COR-L47 (cell line): ENCODE results near the gene SGSM2.
"Not testable (repeated sequence)": the region's sequence is repeated elsewhere in the genome, so short reads cannot be mapped to it uniquely, and the experiment has no call there.

Experiments
- DNase-seq: peaks from one replicate; lab custom pipeline; 2025; lab: John Stamatoyannopoulos, UW

Gene SGSM2, protein sequence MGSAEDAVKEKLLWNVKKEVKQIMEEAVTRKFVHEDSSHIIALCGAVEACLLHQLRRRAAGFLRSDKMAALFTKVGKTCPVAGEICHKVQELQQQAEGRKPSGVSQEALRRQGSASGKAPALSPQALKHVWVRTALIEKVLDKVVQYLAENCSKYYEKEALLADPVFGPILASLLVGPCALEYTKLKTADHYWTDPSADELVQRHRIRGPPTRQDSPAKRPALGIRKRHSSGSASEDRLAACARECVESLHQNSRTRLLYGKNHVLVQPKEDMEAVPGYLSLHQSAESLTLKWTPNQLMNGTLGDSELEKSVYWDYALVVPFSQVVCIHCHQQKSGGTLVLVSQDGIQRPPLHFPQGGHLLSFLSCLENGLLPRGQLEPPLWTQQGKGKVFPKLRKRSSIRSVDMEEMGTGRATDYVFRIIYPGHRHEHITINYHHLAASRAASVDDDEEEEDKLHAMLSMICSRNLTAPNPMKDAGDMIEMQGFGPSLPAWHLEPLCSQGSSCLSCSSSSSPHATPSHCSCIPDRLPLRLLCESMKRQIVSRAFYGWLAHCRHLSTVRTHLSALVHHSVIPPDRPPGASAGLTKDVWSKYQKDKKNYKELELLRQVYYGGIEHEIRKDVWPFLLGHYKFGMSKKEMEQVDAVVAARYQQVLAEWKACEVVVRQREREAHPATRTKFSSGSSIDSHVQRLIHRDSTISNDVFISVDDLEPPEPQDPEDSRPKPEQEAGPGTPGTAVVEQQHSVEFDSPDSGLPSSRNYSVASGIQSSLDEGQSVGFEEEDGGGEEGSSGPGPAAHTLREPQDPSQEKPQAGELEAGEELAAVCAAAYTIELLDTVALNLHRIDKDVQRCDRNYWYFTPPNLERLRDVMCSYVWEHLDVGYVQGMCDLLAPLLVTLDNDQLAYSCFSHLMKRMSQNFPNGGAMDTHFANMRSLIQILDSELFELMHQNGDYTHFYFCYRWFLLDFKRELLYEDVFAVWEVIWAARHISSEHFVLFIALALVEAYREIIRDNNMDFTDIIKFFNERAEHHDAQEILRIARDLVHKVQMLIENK

DNA sequence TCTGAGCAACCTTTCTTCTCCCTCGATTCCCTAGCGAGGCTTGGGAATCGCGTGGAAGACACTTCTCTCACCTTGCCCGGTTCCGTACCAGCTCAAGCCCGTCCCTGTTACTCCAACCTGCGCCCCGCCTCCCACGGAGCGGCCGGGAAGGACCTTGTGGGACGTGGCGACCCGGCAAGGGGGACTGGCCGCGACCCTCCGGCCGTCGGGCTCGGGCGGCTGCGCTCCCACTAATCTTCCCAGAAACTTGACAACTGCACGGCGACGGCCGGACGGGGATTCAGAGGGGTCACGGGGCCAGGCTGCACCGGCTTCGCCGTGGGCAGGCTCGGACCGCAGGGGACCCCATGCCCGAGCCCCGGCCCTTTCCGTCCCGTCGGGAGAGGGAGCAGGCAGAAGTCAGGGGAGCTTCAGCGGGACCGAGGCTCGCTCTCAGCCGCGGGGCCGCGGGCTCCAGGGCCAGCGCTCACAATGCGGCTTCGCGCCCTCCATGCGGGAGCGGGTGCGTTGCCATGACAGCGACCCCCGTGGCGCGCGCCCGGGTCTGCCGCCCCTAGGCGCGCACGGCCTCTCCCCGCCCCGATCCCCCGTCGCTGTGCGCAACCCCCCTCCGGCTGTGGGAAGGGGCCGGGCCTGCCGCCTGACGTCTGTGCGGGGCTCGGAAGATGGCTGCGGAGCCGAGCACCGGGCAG lies at the start of gene SGSM2:
Gene SGSM2, plus strand, starts transcription at position 650 of the 692 bp plus-strand sequence. CDS start 188 bp downstream, outside the sequence.
- peak; percentile 56 for DNase-seq

DNA sequence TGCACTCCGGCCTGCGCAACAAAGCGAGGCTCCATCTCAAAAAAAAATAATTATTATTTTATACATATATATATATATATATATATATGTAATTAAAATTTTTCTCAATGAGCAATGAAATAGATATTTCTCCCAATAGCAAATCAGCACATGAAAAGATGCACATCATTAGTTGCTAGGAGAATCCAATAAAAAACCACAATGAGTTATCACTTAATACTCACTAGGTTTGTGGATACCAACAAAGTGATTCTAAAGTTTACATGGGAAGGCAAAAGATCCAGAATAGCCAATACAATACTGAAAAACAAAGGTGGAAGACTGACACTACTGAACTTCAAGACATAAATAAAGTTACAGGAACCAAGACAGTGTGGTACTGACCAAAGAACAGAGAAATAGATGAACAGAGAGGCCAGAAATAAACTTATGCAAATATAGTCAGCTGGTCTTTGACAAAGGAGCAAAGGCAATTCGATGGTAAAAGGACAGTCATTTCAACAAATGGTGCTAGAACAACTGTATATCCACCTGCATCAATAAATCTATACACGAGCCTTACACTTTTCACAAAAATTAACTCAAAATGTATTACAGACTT lies 47.3 kb upstream of the SGSM2 start:
- DNase-seq: no peak

DNA sequence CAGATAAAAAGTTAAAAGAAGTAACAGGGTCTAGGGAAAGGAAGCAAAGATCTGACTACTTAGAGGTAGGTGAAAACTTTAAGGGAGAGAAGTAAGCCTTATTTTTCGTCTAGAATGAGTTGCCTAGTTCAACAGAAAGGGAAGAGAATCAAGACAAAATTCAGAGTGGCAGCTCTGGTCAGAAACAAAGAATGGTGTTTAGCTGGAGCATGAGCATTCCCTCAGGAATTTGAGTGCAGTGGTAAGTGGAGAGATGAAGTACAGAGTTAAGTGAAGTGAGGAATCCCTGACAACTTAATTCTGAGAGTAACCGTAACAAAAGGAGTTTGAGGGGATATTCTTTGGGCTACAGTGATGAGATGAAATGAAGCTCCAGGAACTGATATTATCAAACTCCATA lies 45.2 kb upstream of the SGSM2 start:
- no peak for DNase-seq

DNA sequence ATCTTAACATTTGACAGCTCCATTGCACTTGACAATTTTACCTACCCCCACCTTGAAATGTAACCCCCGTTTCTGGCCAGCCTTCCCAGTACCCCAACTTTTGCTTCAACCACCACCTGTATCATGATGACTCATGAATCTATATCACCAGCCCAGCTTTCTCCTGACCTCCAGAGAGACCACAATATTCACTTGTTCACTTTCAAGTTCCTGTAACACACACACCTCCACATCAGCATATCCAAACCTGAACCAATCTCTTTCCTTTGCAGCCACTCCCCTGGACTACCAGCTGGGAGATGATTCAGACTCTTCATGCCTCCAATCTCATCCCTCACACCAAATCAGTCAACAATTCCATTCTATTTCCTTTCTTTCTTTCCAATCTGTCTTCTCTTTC lies 41.7 kb upstream of the SGSM2 start:
- DNase-seq: no peak

DNA sequence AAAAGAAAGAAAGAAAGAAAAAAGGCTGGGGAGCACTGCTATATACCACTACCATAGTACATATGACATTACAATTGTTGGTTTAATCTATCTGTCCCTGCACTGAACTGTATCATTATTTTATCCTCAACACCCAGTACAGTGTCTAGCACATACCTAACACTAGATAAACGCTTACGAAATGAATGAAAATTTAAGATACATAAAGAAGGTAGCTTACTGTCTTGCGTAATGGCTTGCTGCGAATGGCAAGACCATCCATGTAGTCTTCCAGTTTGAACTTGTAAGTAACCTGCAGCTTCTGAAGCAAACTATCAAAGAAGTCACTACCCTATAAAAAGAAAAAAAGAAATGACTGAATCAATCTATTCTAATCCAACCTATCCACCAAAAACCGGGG lies 40.3 kb upstream of the SGSM2 start:
- DNase-seq: no peak

DNA sequence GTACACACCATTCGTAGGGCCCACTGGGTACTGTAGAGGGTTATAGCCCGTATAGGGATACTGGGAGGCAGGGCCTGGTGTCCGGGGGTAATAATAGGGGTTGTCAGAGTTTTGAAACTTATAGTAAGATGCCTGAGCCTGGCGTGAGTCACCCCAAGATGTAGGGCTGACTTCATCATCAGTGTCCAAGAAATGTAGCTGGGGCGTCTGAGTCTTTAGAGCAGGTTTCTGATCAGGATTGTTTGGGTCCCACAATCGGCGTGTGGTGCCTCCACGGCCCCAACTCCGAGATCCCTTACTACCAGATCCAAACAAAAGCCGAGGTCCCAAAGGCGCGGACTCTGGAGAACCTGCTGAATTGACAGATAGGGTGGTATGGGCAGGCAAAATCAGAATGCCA lies 38.2 kb upstream of the SGSM2 start:
- DNase-seq: no peak

DNA sequence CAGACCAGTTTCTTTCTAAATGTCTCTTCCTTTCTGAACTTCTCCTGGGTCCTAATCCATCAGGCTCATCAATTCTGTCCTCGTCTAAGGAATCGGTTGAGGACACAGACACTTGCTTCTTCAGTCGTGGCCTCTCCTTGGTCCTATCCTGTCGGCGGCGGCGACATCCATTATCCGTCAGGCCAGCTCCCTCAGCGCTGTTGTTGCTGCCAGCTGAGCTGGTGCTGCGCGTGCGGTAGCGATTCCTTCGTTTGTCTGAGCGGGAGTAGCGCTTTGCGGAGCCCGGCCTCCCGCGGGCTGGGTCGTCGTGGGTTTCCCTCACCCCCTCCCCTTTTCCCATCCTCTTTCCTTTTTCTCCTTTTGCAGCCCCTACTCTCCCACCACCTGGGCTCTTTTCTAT lies 37.5 kb upstream of the SGSM2 start:
- DNase-seq: no peak

DNA sequence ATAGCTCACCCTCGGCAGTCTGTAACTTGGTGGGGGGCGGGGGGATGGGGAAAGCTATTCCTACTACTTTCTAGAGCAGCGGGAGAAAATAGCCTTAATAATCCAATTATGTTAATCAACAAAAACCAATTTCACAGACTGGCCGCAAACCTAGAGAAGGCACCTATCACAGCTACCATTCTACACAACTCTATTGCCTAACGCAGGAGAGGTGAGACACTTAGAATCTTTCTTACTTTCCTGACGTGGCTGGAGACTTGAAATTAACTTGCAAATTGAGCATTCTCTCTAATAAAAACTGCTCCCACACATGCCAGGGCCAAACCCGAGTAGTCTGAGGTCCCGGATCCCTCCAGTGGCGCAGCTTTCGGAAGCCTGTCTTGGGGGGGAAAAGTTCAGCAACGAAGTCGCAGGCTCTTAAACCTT lies 34.5 kb upstream of the SGSM2 start:
- no peak for DNase-seq

DNA sequence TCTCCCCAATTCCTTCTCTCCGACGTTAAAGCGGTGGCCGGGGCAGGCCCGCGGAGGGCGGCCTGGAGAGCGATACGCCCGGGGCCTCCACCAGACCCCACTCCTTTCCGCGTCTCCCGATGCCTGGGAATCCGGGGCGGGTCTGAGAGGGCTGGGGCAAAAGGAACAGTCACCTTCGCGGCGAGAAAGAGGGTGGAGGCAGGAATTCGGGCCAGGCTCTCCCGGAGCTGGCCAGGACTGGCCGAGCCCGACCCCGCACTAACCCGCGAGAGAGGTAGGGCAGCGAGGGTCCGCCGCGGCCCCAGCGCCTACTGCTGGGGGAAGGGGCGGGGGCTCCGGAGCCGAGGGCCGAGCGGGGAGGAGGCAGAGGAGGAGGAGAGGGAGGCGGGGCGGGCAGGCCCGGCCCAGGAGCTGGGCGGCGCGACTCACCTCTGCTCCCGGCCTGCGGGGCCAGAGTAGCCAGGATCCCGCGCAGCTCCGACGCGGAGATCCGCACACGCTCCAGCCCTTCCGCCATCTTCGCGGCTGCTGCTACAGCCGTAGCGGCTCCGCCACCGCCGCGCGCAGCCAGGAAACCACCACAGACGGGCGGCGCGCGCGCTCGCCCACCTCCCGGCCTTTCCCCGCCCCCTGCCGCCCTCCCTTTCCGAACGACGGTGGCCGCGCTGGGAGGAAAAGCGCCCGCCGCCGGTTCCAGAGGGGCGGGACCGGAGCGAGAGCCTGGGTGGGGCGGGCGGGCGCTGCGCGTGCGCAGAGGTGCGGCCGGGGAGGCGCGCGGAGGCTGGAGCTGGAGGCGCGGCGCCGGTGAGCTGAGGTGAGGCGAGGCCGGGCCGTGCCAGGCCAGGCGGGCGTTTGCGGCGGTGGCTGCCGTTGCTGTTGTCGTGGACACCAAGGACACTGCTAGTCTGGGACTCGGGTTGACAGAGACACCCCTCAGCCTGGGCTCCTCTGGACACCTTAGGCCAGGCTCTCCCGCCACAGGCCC lies 33.8 kb upstream of the SGSM2 start, which contains the start of the genes SMG6 and SRR:
Gene SMG6, minus strand, starts transcription at position 582 of the 985 bp plus-strand sequence. Its CDS starts 65 bp downstream, at position 517.
Gene SRR, plus strand, starts transcription at position 747 of the 985 bp plus-strand sequence. CDS start 11,611 bp downstream, outside the sequence.
- peak; percentile 59 for DNase-seq

DNA sequence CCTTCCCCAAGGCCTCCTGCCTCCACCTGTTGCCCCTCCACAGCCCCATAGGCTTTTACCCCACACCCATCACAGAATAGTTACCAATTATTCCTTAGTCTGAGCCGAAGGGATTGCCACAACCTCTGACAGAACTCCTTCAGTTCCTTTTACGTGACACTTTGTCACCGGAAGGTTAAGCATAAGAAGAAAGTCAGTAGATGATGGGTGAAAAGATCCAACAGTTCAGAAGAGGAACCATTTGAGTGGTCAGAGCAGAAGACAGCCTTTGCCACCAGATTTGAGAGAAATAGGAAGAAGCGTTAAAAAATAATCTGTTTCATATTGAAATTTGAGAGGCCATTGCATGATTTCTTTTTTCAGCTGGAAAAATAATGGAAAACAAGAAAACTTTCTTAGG lies 32.4 kb upstream of the SGSM2 start:
- no peak for DNase-seq

DNA sequence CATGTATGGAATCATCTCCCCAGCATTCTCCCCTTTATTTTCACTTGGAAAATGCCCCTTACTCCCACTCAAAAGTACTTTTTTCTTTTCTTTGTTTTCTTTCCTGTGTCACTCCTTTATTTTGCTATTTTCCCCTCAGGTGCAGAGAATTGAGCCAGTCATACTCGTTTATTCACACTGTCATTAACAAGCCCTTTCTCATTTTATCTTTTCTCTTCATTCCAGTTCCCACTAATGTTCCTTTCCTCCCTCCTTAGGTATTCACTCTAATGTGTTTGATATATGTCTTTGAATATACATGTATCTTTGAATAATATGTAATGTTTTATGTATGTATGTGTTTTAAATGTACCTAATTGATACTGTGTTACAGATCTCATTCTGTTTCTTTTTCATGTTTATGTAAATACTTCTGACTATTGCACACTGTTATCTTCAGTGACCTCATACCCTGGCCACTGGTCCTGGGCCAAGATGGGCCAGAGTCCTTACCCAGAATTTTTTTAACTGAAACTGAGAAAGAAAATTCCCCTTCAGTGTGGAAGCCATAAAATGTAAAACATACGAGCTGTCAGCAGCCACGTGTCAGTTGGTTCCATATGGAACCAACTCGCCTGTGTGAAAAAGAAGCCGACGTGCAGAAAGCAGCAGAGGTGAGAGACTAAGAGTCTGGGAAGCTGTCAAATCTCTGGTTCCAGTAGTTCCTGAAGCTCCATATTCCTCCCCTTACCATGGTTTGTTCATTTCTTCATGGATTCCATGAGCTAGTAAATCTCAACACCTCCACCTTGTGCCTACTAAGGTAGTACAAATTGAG lies 27.8 kb upstream of the SGSM2 start:
- DNase-seq: no peak

DNA sequence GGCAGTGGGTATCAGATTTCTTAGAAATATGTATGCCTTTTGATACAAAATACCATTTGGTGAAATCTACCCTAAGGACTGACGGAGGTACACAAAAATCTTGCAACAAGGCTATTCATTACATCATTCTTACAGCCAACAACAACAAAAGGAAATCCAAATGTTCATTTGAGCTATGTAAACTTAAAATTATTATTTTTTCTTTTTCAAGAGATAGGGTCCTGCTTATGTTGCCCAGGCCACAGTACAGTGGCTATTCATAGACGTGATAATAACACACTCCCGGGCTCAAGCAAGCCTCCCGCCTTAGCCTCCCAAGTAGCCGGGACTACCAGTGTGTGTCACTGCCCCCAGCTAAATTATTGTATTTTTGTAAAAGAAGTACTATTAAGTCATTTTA lies 24.6 kb upstream of the SGSM2 start:
- no peak for DNase-seq

DNA sequence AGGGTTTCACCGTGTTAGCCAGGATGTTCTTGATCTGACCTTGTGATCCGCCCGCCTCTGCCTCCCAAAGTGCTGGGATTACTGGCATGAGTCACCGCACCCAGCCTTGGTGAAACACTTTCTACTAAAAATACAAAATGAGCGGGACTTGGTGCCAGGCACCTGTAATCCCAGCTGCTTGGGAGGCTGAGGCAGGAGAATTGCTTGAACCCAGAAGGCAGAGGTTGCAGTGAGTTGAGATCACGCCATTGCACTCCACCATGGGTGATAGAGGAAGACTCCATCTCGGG lies 20.4 kb upstream of the SGSM2 start:
- not testable (repeated sequence) for DNase-seq

DNA sequence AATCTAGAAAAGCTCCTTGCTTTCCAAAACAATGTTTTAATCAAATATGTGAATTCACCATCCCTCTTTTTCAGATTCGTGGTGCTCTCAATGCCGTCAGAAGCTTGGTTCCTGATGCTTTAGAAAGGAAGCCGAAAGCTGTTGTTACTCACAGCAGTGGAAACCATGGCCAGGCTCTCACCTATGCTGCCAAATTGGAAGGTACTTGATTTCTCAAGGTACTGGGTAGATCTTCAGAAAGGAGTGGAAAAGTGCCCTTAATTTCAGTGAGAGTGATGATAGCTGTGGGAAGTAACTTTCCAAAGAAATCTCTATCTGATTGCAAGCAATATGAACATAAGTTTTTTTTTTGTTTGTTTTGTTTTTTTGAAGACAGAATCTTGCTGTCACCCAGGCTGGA lies 19.5 kb upstream of the SGSM2 start:
- DNase-seq: no peak

DNA sequence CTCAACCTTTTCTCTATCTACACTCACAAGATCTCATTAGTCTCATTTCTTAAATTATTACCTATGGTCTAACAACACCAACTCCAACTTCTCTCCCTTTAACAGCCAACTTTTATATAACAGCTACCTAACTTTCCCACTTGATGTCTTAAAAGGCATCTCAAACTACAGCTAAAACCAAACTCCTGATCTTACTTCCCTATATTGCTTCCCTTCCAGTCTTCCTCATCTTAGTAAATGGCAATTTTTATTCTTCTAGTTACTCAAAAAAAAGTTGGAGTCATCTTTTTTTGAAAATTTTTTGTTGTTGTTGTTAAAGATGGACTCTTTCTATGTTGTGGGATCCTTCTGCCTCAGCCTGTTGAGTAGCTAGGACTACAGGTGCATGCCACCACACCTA lies 18.2 kb upstream of the SGSM2 start:
- no peak for DNase-seq

DNA sequence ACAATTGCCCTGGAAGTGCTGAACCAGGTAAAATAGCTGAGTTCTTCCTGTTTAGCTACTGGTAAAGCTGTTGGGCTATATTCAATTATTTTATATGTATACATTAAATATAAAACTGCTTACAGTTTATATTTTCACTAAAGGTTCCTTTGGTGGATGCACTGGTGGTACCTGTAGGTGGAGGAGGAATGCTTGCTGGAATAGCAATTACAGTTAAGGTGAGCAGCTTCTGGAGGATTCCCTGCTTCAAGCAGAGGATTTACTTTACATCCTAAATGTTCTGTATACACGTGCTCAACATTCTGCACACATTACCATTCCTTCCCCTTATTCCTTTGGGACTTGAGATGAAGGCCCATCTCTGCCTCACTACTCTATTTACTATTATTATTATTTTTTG lies 15.9 kb upstream of the SGSM2 start:
- DNase-seq: no peak

DNA sequence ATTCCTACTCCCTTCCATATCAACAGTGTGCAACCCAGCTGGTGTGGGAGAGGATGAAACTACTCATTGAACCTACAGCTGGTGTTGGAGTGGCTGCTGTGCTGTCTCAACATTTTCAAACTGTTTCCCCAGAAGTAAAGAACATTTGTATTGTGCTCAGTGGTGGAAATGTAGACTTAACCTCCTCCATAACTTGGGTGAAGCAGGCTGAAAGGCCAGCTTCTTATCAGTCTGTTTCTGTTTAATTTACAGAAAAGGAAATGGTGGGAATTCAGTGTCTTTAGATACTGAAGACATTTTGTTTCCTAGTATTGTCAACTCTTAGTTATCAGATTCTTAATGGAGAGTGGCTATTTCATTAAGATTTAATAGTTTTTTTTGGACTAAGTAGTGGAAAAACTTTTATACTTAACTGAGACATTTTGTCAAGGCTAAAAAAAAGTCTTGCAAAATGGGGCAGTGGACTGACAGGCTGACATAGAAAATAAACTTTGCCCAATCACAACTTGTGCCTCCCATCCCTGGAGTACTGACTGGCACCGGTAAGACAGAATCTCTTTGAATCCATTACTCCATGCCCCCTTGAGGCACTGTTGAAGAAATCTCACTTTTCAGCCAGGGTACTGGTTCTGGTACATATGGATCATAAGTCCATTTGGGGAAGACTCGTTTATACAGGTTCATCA lies 13.5 kb upstream of the SGSM2 start:
- no peak for DNase-seq

DNA sequence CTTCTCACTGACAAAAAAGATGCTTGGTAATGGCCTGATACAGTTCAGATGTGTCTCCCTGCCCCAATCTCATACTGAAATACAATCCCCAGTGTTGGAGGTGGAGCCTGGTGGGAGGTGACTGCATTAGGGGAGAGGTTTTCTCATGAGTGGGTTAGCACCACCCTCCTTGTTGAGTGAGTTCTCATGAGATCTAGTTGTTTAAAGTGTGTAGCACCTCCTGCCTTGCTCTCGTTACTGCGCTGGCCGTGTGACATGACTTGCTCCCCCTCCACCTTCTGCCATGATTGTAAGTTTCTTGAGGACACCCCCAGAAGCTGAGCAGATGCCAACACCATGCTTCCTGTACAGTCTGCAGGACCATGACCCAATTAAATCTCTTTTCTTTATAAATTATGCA lies 6.0 kb upstream of the SGSM2 start:
- DNase-seq: no peak

DNA sequence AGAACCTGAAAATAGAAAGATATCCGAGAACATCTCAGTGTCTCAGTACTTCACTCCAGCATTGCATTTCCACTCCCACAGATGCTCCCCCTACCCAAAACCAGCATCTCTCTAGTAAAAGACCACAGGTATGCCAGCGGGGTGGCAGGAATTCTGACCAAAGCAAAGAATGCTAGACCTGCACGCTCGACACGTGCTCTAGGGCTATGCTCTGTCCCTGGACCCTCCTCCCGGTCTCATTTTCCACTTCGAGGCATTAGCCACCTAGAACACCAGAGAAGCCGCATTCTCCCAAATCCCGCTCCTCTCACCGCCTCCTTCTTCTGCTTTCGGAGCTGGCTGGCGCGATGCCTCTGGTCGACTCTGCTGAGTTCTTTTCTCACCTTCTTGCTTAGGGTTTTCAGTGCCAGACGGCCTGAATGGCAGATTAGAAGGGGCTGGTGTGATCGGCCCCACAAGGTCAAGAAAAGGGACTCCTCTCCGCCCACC lies 1.5 kb upstream of the SGSM2 start:
- no peak for DNase-seq
